GM13977 (cell line): ENCODE data around the gene ARHGAP24.

Experiments
- DNase-seq: peaks from one replicate; pipeline ENCODE4 v3.0.0; 2012; ENCODE audit warnings: low spot score
- in situ Hi-C: fragments of 300-500 bp; cut with MboI; formaldehyde crosslinking; loops from one replicate; pipeline ENCODE4 v1.12.0; 2022; ENCODE audit warnings: low sequenced_read_pairs, low pct_unique_long_range_greater_than_20kb, mixed read lengths, inconsistent platforms; ENCODE audit not compliant: unreplicated experiment
- TF ChIP-seq, protein P1 (sequence below): IDR thresholded peaks from 2 replicates; pipeline ENCODE4 v1.5.1; 2012; ENCODE audit warnings: mild to moderate bottlenecking, control low read depth; ENCODE audit not compliant: insufficient read depth; ENCODE audit errors: extremely low read depth, missing control alignments

ARHGAP24 gene

DNA sequence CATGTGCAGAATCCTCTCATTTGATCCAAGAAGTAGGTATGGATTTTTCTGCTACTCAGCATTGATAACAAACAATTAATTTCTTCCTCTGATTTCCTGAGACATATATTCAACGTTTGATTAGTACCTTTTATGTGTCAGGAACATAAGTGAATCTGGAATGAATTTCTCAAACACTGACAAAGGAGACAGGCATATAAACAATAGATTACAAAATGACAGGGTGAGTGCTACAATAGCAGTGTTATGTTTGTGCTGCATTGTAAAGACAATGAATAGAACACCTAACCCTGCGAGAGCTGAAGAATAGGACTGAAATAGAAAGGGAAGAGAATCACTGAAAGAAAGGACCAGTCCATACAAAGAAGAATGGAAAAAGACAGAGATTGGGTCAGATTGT is 52.9 kb downstream of the ARHGAP24 start:
- TF ChIP-seq, protein P1, sequence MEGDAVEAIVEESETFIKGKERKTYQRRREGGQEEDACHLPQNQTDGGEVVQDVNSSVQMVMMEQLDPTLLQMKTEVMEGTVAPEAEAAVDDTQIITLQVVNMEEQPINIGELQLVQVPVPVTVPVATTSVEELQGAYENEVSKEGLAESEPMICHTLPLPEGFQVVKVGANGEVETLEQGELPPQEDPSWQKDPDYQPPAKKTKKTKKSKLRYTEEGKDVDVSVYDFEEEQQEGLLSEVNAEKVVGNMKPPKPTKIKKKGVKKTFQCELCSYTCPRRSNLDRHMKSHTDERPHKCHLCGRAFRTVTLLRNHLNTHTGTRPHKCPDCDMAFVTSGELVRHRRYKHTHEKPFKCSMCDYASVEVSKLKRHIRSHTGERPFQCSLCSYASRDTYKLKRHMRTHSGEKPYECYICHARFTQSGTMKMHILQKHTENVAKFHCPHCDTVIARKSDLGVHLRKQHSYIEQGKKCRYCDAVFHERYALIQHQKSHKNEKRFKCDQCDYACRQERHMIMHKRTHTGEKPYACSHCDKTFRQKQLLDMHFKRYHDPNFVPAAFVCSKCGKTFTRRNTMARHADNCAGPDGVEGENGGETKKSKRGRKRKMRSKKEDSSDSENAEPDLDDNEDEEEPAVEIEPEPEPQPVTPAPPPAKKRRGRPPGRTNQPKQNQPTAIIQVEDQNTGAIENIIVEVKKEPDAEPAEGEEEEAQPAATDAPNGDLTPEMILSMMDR, result no peak
- DNase-seq, result no peak
- in situ Hi-C loops, result no loop called here

DNA sequence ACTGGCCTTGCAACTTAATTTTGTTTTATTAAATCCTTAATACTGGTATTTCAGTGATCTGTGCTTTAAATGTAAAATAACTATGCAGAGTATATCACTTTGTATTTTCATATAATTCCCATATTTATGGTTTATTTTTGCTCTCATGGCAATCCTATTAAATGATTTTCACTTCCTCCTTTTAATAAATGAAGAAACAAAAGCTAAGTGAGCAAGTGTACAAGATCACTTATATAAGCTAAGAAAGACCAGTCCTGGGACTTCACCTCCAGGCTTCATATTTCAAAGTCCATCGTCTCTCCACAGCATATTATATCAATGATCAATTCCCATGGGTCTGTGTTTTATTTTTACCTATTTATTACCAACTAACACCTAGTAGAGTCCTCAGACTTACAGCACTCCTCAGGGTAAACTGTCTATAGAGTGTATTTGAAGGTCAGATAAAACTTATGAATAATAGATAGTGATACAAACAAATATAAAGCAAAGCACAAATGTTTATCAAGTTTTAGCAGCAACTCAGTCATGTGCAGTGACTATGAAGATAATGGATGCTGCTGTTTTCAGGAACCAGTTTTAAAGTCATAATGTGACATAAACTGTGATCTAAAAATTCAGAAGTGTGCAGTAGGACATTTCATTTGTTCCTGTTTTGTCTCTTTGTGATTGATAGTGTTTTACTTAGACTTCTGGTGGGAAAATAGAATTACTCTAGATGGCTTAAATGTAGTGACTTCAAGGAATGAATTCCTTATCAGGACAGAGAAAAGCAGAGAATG is 56.8 kb downstream of the ARHGAP24 start:
- in situ Hi-C loops, result no loop called here
- TF ChIP-seq, protein P1, result no peak
- no peak for DNase-seq

DNA sequence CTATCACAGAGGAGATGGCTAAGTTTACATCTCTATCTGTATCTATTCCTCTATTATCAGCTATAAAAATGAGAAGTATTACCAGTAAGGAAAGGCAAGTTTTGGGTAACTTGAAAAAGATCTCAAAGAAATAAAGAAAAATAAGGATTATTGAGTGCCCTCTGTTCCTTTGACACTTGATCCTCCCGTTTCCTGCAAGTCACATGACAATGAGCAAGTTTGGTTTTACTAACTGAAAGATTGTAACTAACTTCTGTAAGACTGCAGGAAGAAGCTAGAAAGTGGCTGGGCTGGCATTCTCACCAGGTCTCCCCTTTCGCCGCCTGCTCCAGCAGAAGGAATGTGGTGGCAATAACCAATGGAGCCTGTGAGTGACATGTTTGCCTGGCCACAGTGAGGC is 59.2 kb downstream of the ARHGAP24 start:
- no peak for DNase-seq
- TF ChIP-seq, protein P1, result no peak
- in situ Hi-C loops, result no loop called here

DNA sequence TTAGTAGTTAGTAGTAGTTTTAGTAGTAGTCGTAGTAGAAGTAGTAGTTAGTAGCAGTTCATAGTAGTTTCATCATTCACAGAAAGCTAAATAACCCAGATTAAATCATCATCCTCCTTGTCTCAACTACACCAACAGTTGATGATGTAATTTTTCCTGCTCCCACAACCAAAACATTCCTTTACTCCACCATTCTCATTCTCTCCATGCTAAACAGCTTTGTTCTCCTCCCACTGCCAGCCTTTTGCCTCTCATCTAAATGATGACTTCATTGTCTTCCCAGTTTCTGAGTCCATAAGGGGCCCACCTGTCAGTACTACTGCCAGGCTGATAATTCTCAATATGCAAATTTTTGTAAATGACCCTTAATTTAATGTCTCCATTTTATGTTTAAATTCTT is 68.9 kb downstream of the ARHGAP24 start:
- in situ Hi-C loops, result no loop called here
- TF ChIP-seq, protein P1, result no peak
- DNase-seq, result no peak

DNA sequence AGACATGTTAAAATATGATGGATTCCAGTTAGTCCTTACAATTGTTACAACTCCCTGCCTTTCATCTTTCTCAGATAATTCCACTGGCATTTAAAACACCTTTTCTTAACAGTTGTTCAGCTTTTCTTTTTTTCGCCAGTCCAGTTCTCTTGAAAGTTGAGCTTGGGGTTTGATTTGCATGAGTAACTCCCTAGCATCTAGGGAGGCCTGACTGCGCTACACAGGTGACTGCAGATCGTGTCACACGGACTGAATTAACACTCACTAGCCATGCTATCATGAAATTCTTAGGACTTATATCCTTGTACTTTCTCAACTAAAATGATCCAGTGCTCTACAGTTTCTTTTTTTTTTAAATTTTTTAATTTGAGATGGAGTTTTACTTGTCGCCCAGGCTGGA is 69.8 kb downstream of the ARHGAP24 start:
- DNase-seq, result no peak
- in situ Hi-C loops, result no loop called here
- TF ChIP-seq, protein P1, result no peak

DNA sequence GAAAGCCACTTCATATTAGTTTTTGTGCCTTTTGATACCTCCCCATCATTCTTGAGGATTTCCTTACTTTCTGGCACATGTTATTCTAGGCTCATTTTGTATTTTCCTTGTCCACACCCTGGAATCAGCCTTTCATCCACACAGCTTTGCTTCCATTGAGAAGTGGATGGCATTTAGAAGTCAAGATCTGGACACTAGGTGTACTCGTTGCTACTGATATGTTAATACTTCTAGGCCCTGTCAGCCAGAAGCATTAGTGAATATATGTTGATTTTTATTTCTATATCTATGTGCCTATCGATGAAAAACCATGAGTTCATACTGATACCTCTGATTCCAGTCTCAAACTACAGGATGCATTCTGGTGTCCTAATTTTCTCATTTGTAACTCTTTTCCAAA is 73.2 kb downstream of the ARHGAP24 start:
- no peak for DNase-seq
- TF ChIP-seq, protein P1, result no peak
- in situ Hi-C loops, result no loop called here
